Measurements from ENCODE around the gene FAM81A. TPM values are rescaled to one million over a fixed set of nuclear protein-coding genes. Genes with fewer than 3 reads are reported as not detected.
"Not testable (repeated sequence)": the region's sequence is repeated elsewhere in the genome, so short reads cannot be mapped to it uniquely, and the experiment has no call there.

FAM81A gene
- total RNA-seq, 2 donors from 2014 or later: 1.2 TPM; not detected in 1

DNA sequence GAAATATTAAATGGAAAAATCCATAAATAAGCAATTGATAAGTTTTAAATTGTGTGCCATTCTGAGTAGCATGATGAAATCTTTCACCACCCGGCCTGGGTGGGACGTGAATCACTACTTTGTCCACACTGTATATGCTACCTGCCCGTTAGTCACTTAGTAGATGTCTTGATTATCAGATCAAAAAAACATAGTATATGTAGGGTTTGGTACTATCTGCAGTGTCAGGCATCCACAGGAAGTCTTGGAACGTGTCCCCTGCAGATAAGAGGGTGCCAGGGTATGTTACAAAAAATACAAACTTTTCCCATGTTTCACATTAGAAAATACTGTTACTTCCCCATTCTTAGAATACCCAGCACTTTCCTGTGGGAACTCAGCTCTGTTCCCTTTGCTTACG is 35.2 kb downstream of the FAM81A start:
- H3K27ac Mint-ChIP-seq: no peak overlapping the region
- H3K27me3 Mint-ChIP-seq: peaks cover 21 to 31% of the 10 kb centered on the region in 2 donors
- H3K9me3 Mint-ChIP-seq: no peaks in the 10 kb centered on the region
- H3K36me3 Mint-ChIP-seq: peaks cover 5% of the 10 kb centered on the region
- no peak overlapping the region for H3K4me3 Mint-ChIP-seq
- no peak for DNase-seq (ENCODE audit: low spot score)
- no peaks in the 10 kb centered on the region for H3K4me1 Mint-ChIP-seq (ENCODE audit: low read depth in 2 of 2)
- ATAC-seq: no peak

GRCh38 chr15:59475161-59475560 is 37.2 kb downstream of the FAM81A start:
- not testable (repeated sequence) for H3K9me3 Mint-ChIP-seq; H3K4me1 Mint-ChIP-seq (ENCODE audit: low read depth in 2 of 2); DNase-seq (ENCODE audit: low spot score); H3K27ac Mint-ChIP-seq; H3K4me3 Mint-ChIP-seq; ATAC-seq; H3K36me3 Mint-ChIP-seq
- peaks cover 21 to 39% of the 10 kb centered on the region in 2 donors for H3K27me3 Mint-ChIP-seq

GRCh38 chr15:59484399-59484798 is 46.4 kb downstream of the FAM81A start:
- no peaks in the 10 kb centered on the region for H3K36me3 Mint-ChIP-seq
- peaks cover 24 to 41% of the 10 kb centered on the region in 2 donors for H3K27me3 Mint-ChIP-seq
- ATAC-seq (no peak), DNase-seq (ENCODE audit: low spot score) (no peak)
- H3K4me1 Mint-ChIP-seq (ENCODE audit: low read depth in 2 of 2): peaks cover 5 to 6% of the 10 kb centered on the region in 2 donors
- H3K9me3 Mint-ChIP-seq: no peaks in the 10 kb centered on the region
- H3K4me3 Mint-ChIP-seq: no peak overlapping the region
- H3K27ac Mint-ChIP-seq: no peak overlapping the region

DNA sequence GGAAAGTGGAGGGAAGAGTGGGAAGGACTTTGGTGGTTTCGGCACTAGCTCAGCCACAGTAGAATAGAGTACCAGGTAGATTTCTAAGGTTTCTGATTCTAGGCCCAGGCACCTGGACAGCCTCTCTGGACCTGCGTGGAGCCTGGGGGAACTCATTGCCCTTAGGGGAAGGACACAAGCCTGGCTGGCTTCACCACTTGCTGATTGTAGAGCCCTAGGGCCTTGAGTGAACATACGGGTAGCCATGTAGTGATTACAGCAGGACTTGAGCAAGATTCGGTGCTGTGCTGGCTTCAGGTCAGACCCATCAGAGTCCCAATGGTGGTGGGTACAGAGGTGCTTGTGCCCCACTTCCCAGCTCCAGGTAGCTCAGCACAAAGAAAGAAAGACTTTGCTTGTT is 47.0 kb downstream of the FAM81A start:
- peaks cover 20 to 35% of the 10 kb centered on the region in 2 donors for H3K27me3 Mint-ChIP-seq
- no peak overlapping the region for H3K27ac Mint-ChIP-seq
- DNase-seq (ENCODE audit: low spot score): no peak
- ATAC-seq: no peak
- H3K9me3 Mint-ChIP-seq: no peaks in the 10 kb centered on the region
- H3K36me3 Mint-ChIP-seq: no peaks in the 10 kb centered on the region
- H3K4me1 Mint-ChIP-seq (ENCODE audit: low read depth in 2 of 2): peaks cover 5 to 6% of the 10 kb centered on the region in 2 donors
- no peak overlapping the region for H3K4me3 Mint-ChIP-seq

- not testable (repeated sequence) for H3K9me3 Mint-ChIP-seq, ATAC-seq, H3K4me3 Mint-ChIP-seq
Observed at GRCh38 chr15:59489485-59489884, 51.5 kb downstream of the FAM81A start.

GRCh38 chr15:59491062-59491461 is 53.1 kb downstream of the FAM81A start:
- no peak for DNase-seq (ENCODE audit: low spot score)
- Mint-ChIP-seq H3K4me3 (no peak overlapping the region), H3K36me3 (no peaks in the 10 kb centered on the region), H3K27me3 (peaks cover 17 to 22% of the 10 kb centered on the region in 2 donors), H3K9me3 (no peaks in the 10 kb centered on the region), H3K4me1 (ENCODE audit: low read depth in 2 of 2) (peaks cover 3 to 5% of the 10 kb centered on the region in 2 donors), H3K27ac (no peak overlapping the region)
- no peak for ATAC-seq

More at GRCh38 chr15:59489485-59489884, 51.5 kb downstream of the FAM81A start:
- DNase-seq (ENCODE audit: low spot score); H3K4me1 Mint-ChIP-seq (ENCODE audit: low read depth in 2 of 2); H3K36me3 Mint-ChIP-seq; H3K27ac Mint-ChIP-seq: not testable (repeated sequence)
- peaks cover 30 to 33% of the 10 kb centered on the region in 2 donors for H3K27me3 Mint-ChIP-seq

GRCh38 chr15:59492389-59493377 is 54.7 kb downstream of the FAM81A start:
- no peaks in the 10 kb centered on the region for H3K36me3 Mint-ChIP-seq
- peak; percentile 58 to 81 for ATAC-seq
- peaks cover 6 to 14% of the 10 kb centered on the region in 2 donors for H3K27me3 Mint-ChIP-seq
- peaks cover 3 to 5% of the 10 kb centered on the region in 2 donors for H3K4me1 Mint-ChIP-seq (ENCODE audit: low read depth in 2 of 2)
- no peak for DNase-seq (ENCODE audit: low spot score)
- no peak overlapping the region for H3K4me3 Mint-ChIP-seq
- no peaks in the 10 kb centered on the region for H3K9me3 Mint-ChIP-seq
- no peak overlapping the region for H3K27ac Mint-ChIP-seq

DNA sequence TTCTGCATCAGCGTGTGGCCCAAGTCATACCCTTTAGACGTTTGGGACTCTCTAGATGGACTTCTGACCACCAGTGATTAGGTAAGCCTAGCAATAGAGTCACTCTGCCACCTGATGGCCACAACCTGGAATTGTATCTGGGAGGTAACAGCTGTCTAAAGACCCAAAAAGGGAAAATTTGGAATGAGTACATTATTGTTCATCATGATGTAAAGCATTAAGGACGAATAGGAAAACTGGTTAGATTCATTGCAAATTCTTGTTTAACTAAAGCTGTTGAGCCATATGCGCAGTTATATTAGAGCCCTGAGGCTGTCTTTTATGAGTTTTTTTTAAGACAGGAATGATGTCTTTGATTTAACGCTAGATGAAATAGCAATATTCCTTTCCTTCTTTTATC is 63.6 kb downstream of the FAM81A start:
- no peak overlapping the region for H3K4me3 Mint-ChIP-seq
- H3K4me1 Mint-ChIP-seq (ENCODE audit: low read depth in 2 of 2): no peaks in the 10 kb centered on the region
- ATAC-seq (no peak), DNase-seq (ENCODE audit: low spot score) (no peak)
- no peaks in the 10 kb centered on the region for H3K9me3 Mint-ChIP-seq
- H3K27me3 Mint-ChIP-seq: peaks cover 8 to 26% of the 10 kb centered on the region in 2 donors
- no peak overlapping the region for H3K27ac Mint-ChIP-seq
- no peaks in the 10 kb centered on the region for H3K36me3 Mint-ChIP-seq

- H3K4me1 Mint-ChIP-seq (ENCODE audit: low read depth in 2 of 2): no peaks in the 10 kb centered on the region
- DNase-seq (ENCODE audit: low spot score) (no peak), ATAC-seq (no peak)
- no peak overlapping the region for H3K4me3 Mint-ChIP-seq
- peaks cover 18 to 42% of the 10 kb centered on the region in 2 donors for H3K27me3 Mint-ChIP-seq
- H3K27ac Mint-ChIP-seq: no peak overlapping the region
- H3K9me3 Mint-ChIP-seq: no peaks in the 10 kb centered on the region
- H3K36me3 Mint-ChIP-seq: no peaks in the 10 kb centered on the region
Observed at GRCh38 chr15:59515190-59515589, 77.2 kb downstream of the FAM81A start.

GRCh38 chr15:59516655-59517461 is 78.9 kb downstream of the FAM81A start:
- Mint-ChIP-seq H3K9me3 (no peaks in the 10 kb centered on the region), H3K27ac (no peak overlapping the region), H3K36me3 (no peaks in the 10 kb centered on the region), H3K4me3 (no peak overlapping the region), H3K4me1 (ENCODE audit: low read depth in 2 of 2) (no peaks in the 10 kb centered on the region), H3K27me3 (peaks cover 21 to 42% of the 10 kb centered on the region in 2 donors)
- DNase-seq (ENCODE audit: low spot score) (no peak), ATAC-seq (no peak)

DNA sequence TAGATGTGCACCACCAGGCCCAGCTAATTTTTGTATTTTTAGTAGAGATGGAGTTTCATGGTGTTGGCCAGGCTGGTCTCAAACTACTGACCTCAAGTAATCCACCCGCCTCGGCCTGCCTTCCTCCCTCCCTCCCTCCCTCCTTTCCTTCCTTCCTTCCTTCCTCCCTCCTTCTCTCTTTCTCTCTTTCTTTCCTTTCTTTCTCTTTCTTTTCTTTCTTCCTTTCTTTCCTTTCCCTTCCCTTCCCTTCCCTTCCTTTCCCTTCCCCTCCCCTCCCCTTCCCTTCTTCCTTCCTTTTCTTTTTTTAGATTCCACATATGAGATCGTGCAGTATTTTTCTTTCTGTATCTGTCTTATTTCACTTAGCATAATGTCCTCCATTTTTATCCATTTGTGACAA is 81.3 kb downstream of the FAM81A start:
- Mint-ChIP-seq H3K36me3 (no peaks in the 10 kb centered on the region), H3K4me3 (no peak overlapping the region), H3K27me3 (peaks cover 28 to 30% of the 10 kb centered on the region in 2 donors), H3K27ac (no peak overlapping the region), H3K9me3 (no peaks in the 10 kb centered on the region), H3K4me1 (ENCODE audit: low read depth in 2 of 2) (peaks cover 10 to 14% of the 10 kb centered on the region in 2 donors)
- no peak for ATAC-seq
- no peak for DNase-seq (ENCODE audit: low spot score)

GRCh38 chr15:59521443-59521842 is 83.5 kb downstream of the FAM81A start:
- Mint-ChIP-seq H3K27me3 (peaks cover 25 to 29% of the 10 kb centered on the region in 2 donors), H3K4me3 (no peak overlapping the region), H3K9me3 (no peaks in the 10 kb centered on the region), H3K36me3 (no peaks in the 10 kb centered on the region), H3K27ac (no peak overlapping the region), H3K4me1 (ENCODE audit: low read depth in 2 of 2) (peaks cover 15 to 18% of the 10 kb centered on the region in 2 donors)
- ATAC-seq (no peak), DNase-seq (ENCODE audit: low spot score) (no peak)

- H3K9me3 Mint-ChIP-seq: no peaks in the 10 kb centered on the region
- peaks cover 25 to 28% of the 10 kb centered on the region in 2 donors for H3K27me3 Mint-ChIP-seq
- peak overlapping the region; percentile 34 for H3K4me3 Mint-ChIP-seq
- H3K27ac Mint-ChIP-seq: no peak overlapping the region
- no peak for DNase-seq (ENCODE audit: low spot score)
- ATAC-seq: peak in 1 of 2 donors; percentile 44
- no peaks in the 10 kb centered on the region for H3K36me3 Mint-ChIP-seq
- H3K4me1 Mint-ChIP-seq (ENCODE audit: low read depth in 2 of 2): peaks cover 15 to 18% of the 10 kb centered on the region in 2 donors
Observed at GRCh38 chr15:59522988-59523461, 85.0 kb downstream of the FAM81A start.
